Activated T-helper 17 cell treated with anti-CD3 and anti-CD28 coated beads, Interleukin-2, amount 50 U/mL, for 72 hours (primary cell): ENCODE measurements around the gene ANO9. TPM values are rescaled to one million over a fixed set of nuclear protein-coding genes. Genes with fewer than 3 reads are reported as not detected.

Experiments
- ATAC-seq: fragments of 150-1000 bp; cut with Tn5 transposase; replicated peaks from 2 replicates; pipeline ENCODE4 v1.10.0; 2021; ENCODE audit warnings: mild to moderate bottlenecking, moderate library complexity
- H3K27ac Mint-ChIP-seq: one replicate; pipeline ENCODE4 v1.8.0; 2022; ENCODE audit warnings: mixed read lengths
- H3K27me3 Mint-ChIP-seq: one replicate; pipeline ENCODE4 v1.8.0; 2022; ENCODE audit warnings: mixed read lengths
- H3K36me3 Mint-ChIP-seq: one replicate; pipeline ENCODE4 v1.8.0; 2022; ENCODE audit warnings: low read depth, mild to moderate bottlenecking, mixed read lengths
- H3K4me1 Mint-ChIP-seq: one replicate; pipeline ENCODE4 v1.8.0; 2022; ENCODE audit warnings: mixed read lengths
- H3K4me3 Mint-ChIP-seq: one replicate; pipeline ENCODE4 v1.8.0; 2022; ENCODE audit warnings: mild to moderate bottlenecking, mixed read lengths
- H3K9me3 Mint-ChIP-seq: one replicate; pipeline ENCODE4 v1.8.0; 2022; ENCODE audit warnings: mixed read lengths
- total RNA-seq, 2 donors: library from RNA; stranded (reverse); gene quantifications; one replicate each; pipeline ENCODE4 v1.2.3, GENCODE V29; 2022

ANO9 gene
- total RNA-seq, 2 donors from 2014 or later: 36.0 to 119 TPM

GRCh38 chr11:464316-464715, 22.5 kb upstream of the ANO9 start:
- ATAC-seq: no peak
- Mint-ChIP-seq H3K27ac (no peak overlapping the region), H3K4me1 (peaks cover 3% of the 10 kb centered on the region), H3K9me3 (no peaks in the 10 kb centered on the region), H3K36me3 (no peaks in the 10 kb centered on the region), H3K27me3 (no peaks in the 10 kb centered on the region), H3K4me3 (no peak overlapping the region)

- ATAC-seq: no peak
- H3K27ac Mint-ChIP-seq: no peak overlapping the region
- no peaks in the 10 kb centered on the region for H3K9me3 Mint-ChIP-seq
- no peaks in the 10 kb centered on the region for H3K27me3 Mint-ChIP-seq
- H3K36me3 Mint-ChIP-seq: no peaks in the 10 kb centered on the region
- H3K4me3 Mint-ChIP-seq: no peak overlapping the region
- peaks cover 6% of the 10 kb centered on the region for H3K4me1 Mint-ChIP-seq
These were observed 20.5 kb upstream of the ANO9 start for GRCh38 chr11:462107-462890.

- Mint-ChIP-seq H3K27me3 (no peaks in the 10 kb centered on the region), H3K4me3 (no peak overlapping the region), H3K27ac (no peak overlapping the region), H3K9me3 (no peaks in the 10 kb centered on the region), H3K36me3 (peaks cover 2% of the 10 kb centered on the region), H3K4me1 (peaks cover 13% of the 10 kb centered on the region)
- ATAC-seq: no peak
These were observed 19.8 kb upstream of the ANO9 start for GRCh38 chr11:461626-462025.

- Mint-ChIP-seq H3K4me1 (peaks cover 18% of the 10 kb centered on the region), H3K4me3 (no peak overlapping the region), H3K27ac (no peak overlapping the region), H3K9me3 (no peaks in the 10 kb centered on the region), H3K36me3 (peaks cover 8% of the 10 kb centered on the region), H3K27me3 (no peaks in the 10 kb centered on the region)
- ATAC-seq: no peak
These were observed 18.8 kb upstream of the ANO9 start for GRCh38 chr11:460331-461199.

GRCh38 chr11:459511-460220, 17.9 kb upstream of the ANO9 start:
- peaks cover 22% of the 10 kb centered on the region for H3K4me1 Mint-ChIP-seq

GRCh38 chr11:457111-457760, 15.4 kb upstream of the ANO9 start:
- Mint-ChIP-seq H3K36me3 (peaks cover 31% of the 10 kb centered on the region), H3K4me1 (peaks cover 22% of the 10 kb centered on the region), H3K9me3 (no peaks in the 10 kb centered on the region), H3K4me3 (peak overlapping the region; percentile 66), H3K27me3 (no peaks in the 10 kb centered on the region), H3K27ac (peak overlapping the region; percentile 92)
- peak; percentile 15 for ATAC-seq

More at GRCh38 chr11:459511-460220, 17.9 kb upstream of the ANO9 start:
- Mint-ChIP-seq H3K27me3 (no peaks in the 10 kb centered on the region), H3K4me3 (no peak overlapping the region), H3K9me3 (no peaks in the 10 kb centered on the region), H3K36me3 (peaks cover 17% of the 10 kb centered on the region), H3K27ac (no peak overlapping the region)
- ATAC-seq: no peak

- H3K4me3 Mint-ChIP-seq: peak overlapping the region; percentile 66
These were observed 14.7 kb upstream of the ANO9 start for GRCh38 chr11:456533-456932.

GRCh38 chr11:455566-456147, 13.8 kb upstream of the ANO9 start:
- Mint-ChIP-seq H3K36me3 (peaks cover 37% of the 10 kb centered on the region), H3K4me3 (no peak overlapping the region), H3K9me3 (no peaks in the 10 kb centered on the region), H3K27me3 (no peaks in the 10 kb centered on the region), H3K27ac (no peak overlapping the region), H3K4me1 (peaks cover 32% of the 10 kb centered on the region)
- no peak for ATAC-seq

More at GRCh38 chr11:456533-456932, 14.7 kb upstream of the ANO9 start:
- Mint-ChIP-seq H3K27me3 (no peaks in the 10 kb centered on the region), H3K27ac (peak overlapping the region; percentile 92), H3K9me3 (no peaks in the 10 kb centered on the region), H3K36me3 (peaks cover 31% of the 10 kb centered on the region), H3K4me1 (peaks cover 25% of the 10 kb centered on the region)
- peak; percentile 97 for ATAC-seq

GRCh38 chr11:454801-455565, 13.2 kb upstream of the ANO9 start:
- no peaks in the 10 kb centered on the region for H3K27me3 Mint-ChIP-seq
- no peak overlapping the region for H3K4me3 Mint-ChIP-seq
- H3K9me3 Mint-ChIP-seq: no peaks in the 10 kb centered on the region
- H3K27ac Mint-ChIP-seq: no peak overlapping the region
- peaks cover 37% of the 10 kb centered on the region for H3K36me3 Mint-ChIP-seq
- H3K4me1 Mint-ChIP-seq: peaks cover 32% of the 10 kb centered on the region
- ATAC-seq: no peak

GRCh38 chr11:454043-454442, 12.2 kb upstream of the ANO9 start:
- no peak overlapping the region for H3K27ac Mint-ChIP-seq
- H3K9me3 Mint-ChIP-seq: no peaks in the 10 kb centered on the region
- H3K4me3 Mint-ChIP-seq: no peak overlapping the region
- no peaks in the 10 kb centered on the region for H3K27me3 Mint-ChIP-seq
- H3K36me3 Mint-ChIP-seq: peaks cover 37% of the 10 kb centered on the region
- no peak for ATAC-seq
- peaks cover 32% of the 10 kb centered on the region for H3K4me1 Mint-ChIP-seq

- no peak overlapping the region for H3K27ac Mint-ChIP-seq
These were observed 11.8 kb upstream of the ANO9 start for GRCh38 chr11:453564-453963.

GRCh38 chr11:452916-453527, 11.2 kb upstream of the ANO9 start:
- Mint-ChIP-seq H3K4me3 (no peak overlapping the region), H3K27ac (peak overlapping the region; percentile 36), H3K4me1 (peaks cover 32% of the 10 kb centered on the region), H3K36me3 (peaks cover 37% of the 10 kb centered on the region), H3K27me3 (no peaks in the 10 kb centered on the region), H3K9me3 (no peaks in the 10 kb centered on the region)
- ATAC-seq: no peak

More at GRCh38 chr11:453564-453963, 11.8 kb upstream of the ANO9 start:
- Mint-ChIP-seq H3K4me1 (peaks cover 32% of the 10 kb centered on the region), H3K36me3 (peaks cover 37% of the 10 kb centered on the region), H3K27me3 (no peaks in the 10 kb centered on the region), H3K9me3 (no peaks in the 10 kb centered on the region), H3K4me3 (no peak overlapping the region)
- ATAC-seq: no peak
